B cell (primary cell): ENCODE measurements around the gene HOXA9. TPM values are rescaled to one million over a fixed set of nuclear protein-coding genes. Genes with fewer than 3 reads are reported as not detected.

Source experiments
- ATAC-seq: fragments of 200-7000 bp; cut with Tn5 transposase; one replicate; pipeline ENCODE4 v1.10.0; 2021; ENCODE audit warnings: low read depth, mild to moderate bottlenecking, moderate number of reproducible peaks, moderate library complexity
- CTCF ChIA-PET: fragments of 350-600 bp; sonication (Branson Sonifier 250); formaldehyde crosslinking; loops from one replicate; lab custom pipeline; 2021; ENCODE audit warnings: antibody characterized with exemption, inconsistent platforms; lab: Charles Lee
- POLR2A ChIA-PET: fragments of 350-600 bp; sonication (Branson Sonifier 250); formaldehyde crosslinking; loops from one replicate; lab custom pipeline; 2021; ENCODE audit warnings: antibody characterized with exemption; lab: Charles Lee
- DNase-seq: peaks from one replicate; pipeline ENCODE4 v3.0.0; 2013
- H2AFZ ChIP-seq: 2 replicates; pipeline ENCODE4 v1.6.1; 2012; ENCODE audit warnings: mild to moderate bottlenecking, low read depth, low read length; ENCODE audit not compliant: insufficient read depth, poor library complexity, severe bottlenecking
- H3K27ac ChIP-seq, 2 donors: 1 replicate in 1 of 2; 2 replicates in 1 of 2; pipeline ENCODE4 v1.5.1; 2012 to 2013; ENCODE audit warnings: low read length in 2 of 2, mild to moderate bottlenecking in 2 of 2, moderate library complexity in 1 of 2
- H3K27me3 ChIP-seq, 4 experiments: fragments of 200-600 bp in 1 of 4; sonication (generic) in 1 of 4; replicated peaks in 1 of 4; 1 replicate in 2 of 4; 2 replicates in 2 of 4; pipeline versions ENCODE4 v1.6.1 to v1.7.0; 2013 to 2016; ENCODE audit warnings: low read length in 3 of 4, mild to moderate bottlenecking in 2 of 4, mixed read lengths in 1 of 4, moderate library complexity in 1 of 4; ENCODE audit not compliant: insufficient read depth in 4 of 4, control insufficient read depth in 3 of 4; ENCODE audit errors: control extremely low read depth in 1 of 4
- H3K36me3 ChIP-seq, 2 experiments: replicated peaks in 1 of 2; 1 replicate in 1 of 2; 2 replicates in 1 of 2; pipeline versions ENCODE4 v1.6.1 to v1.7.1; 2013; ENCODE audit warnings: low read length in 1 of 2; ENCODE audit not compliant: insufficient read depth in 2 of 2, control insufficient read depth in 1 of 2; ENCODE audit errors: control extremely low read depth in 1 of 2, extremely low read depth in 1 of 2
- H3K4me1 ChIP-seq, 2 donors: fragments of 200-600 bp in 1 of 2; sonication (generic) in 1 of 2; 1 replicate in 1 of 2; 2 replicates in 1 of 2; pipeline versions ENCODE4 v1.5.1 to v1.6.1; 2013 to 2017; ENCODE audit warnings: low read length in 2 of 2; ENCODE audit not compliant: control insufficient read depth in 2 of 2, insufficient read depth in 2 of 2
- H3K4me2 ChIP-seq: replicated peaks from 2 replicates; pipeline ENCODE3; 2012; ENCODE audit warnings: mild to moderate bottlenecking, low read depth, low read length; ENCODE audit not compliant: poor library complexity, severe bottlenecking
- H3K4me3 ChIP-seq, 5 experiments: fragments of 200-600 bp in 1 of 5; sonication (generic) in 1 of 5; 1 replicate in 3 of 5; 2 replicates in 2 of 5; pipeline versions ENCODE4 v1.5.1 to v1.7.0; 2011 to 2016; ENCODE audit warnings: low read length in 4 of 5, mild to moderate bottlenecking in 4 of 5, low read depth in 2 of 5, control low read depth in 1 of 5, moderate library complexity in 1 of 5; ENCODE audit not compliant: insufficient read depth in 1 of 5; ENCODE audit errors: control extremely low read depth in 1 of 5, extremely low read depth in 1 of 5
- H3K79me2 ChIP-seq: fragments of 200-600 bp; sonication (generic); one replicate; pipeline ENCODE4 v1.6.0; 2016; ENCODE audit warnings: low read length; ENCODE audit not compliant: control insufficient read depth, insufficient read depth
- H3K9ac ChIP-seq: fragments of 200-600 bp; sonication (generic); 2 replicates; pipeline ENCODE4 v1.6.1; 2017; ENCODE audit warnings: mild to moderate bottlenecking, low read length, moderate library complexity
- H3K9me3 ChIP-seq, 3 donors: one replicate each; pipeline versions ENCODE4 v1.6.1 to v1.7.1; 2013; ENCODE audit warnings: low read length in 2 of 3; ENCODE audit not compliant: control insufficient read depth in 2 of 3, insufficient read depth in 1 of 3; ENCODE audit errors: control extremely low read depth in 1 of 3
- H4K20me1 ChIP-seq: 2 replicates; pipeline ENCODE4 v1.6.0; 2012; ENCODE audit warnings: mild to moderate bottlenecking, low read length; ENCODE audit not compliant: insufficient read depth, control insufficient read depth, poor library complexity, severe bottlenecking
- H3K27ac Mint-ChIP-seq: one replicate; pipeline ENCODE4 v1.8.0; 2021; ENCODE audit warnings: mixed read lengths
- H3K27me3 Mint-ChIP-seq: one replicate; pipeline ENCODE4 v1.8.0; 2021; ENCODE audit warnings: mixed read lengths
- H3K4me1 Mint-ChIP-seq: one replicate; pipeline ENCODE4 v1.8.0; 2021; ENCODE audit warnings: mixed read lengths
- H3K4me3 Mint-ChIP-seq: one replicate; pipeline ENCODE4 v1.8.0; 2021; ENCODE audit warnings: mixed read lengths
- H3K9me3 Mint-ChIP-seq: one replicate; pipeline ENCODE4 v1.8.0; 2022; ENCODE audit warnings: mixed read lengths; ENCODE audit not compliant: insufficient read depth
- CTCF ChIP-seq: fragments of 200-600 bp; IDR thresholded peaks from one replicate; pipeline ENCODE4 v1.8.0; 2022; ENCODE audit warnings: antibody characterized with exemption, mild to moderate bottlenecking
- EZH2 ChIP-seq: IDR thresholded peaks from 2 replicates; pipeline ENCODE4 v1.6.1; 2012; ENCODE audit warnings: borderline replicate concordance, low read depth, mild to moderate bottlenecking, moderate library complexity, low read length; ENCODE audit not compliant: insufficient read depth, poor library complexity, severe bottlenecking
- WGBS: methylation state at CpG from one replicate; pipeline ENCODE4 v1.1.5; 2013; ENCODE audit warnings: missing lambda C conversion rate; ENCODE audit not compliant: insufficient coverage; 5-methylcytosine and 5-hydroxymethylcytosine counted together
- intact Hi-C: fragments of 100-400 bp; cut with micrococcal nuclease; formaldehyde crosslinking; loops from one replicate; pipeline ENCODE4 v1.10.0; 2022
- polyA plus RNA-seq: library from polyadenylated mRNA; depleted of rRNA; stranded (reverse); fragments of >200 nt; gene quantifications from 2 replicates; pipeline ENCODE4 v1.2.3, GENCODE V29; 2012
- total RNA-seq, 2 donors: library from RNA; stranded (reverse); fragments of 120-200 nt in 1 of 2; gene quantifications; 1 replicate in 1 of 2; 2 replicates in 1 of 2; pipeline versions ENCODE4 v1.2.3 to v1.2.4, GENCODE V29; 2013 to 2022

HOXA9 gene
- total and polyA plus RNA-seq, 2 donors (not counting 1 experiment from before 2014, with no cell fraction given) = 0.07 TPM; not detected in 1

- POLR2A ChIA-PET = no interaction called here
- Histone ChIP-seq H3K27ac (no peak overlapping the region), H3K36me3 (no peaks in the 10 kb centered on the region), H3K79me2 (no peaks in the 10 kb centered on the region), H3K9ac (no peak overlapping the region), H3K27me3 (peaks cover 0 to 49% (median 22%) of the 10 kb centered on the region in 4 experiments), H3K4me1 (peaks cover 0 to 2% of the 10 kb centered on the region in 2 donors), H3K4me3 (no peak overlapping the region), H2AFZ (no peak overlapping the region), H3K9me3 (peaks cover 0 to 29% (median 0%) of the 10 kb centered on the region in 3 donors), H3K4me2 (no peak overlapping the region), H4K20me1 (no peaks in the 10 kb centered on the region)
- H3K4me3 Mint-ChIP-seq = no peak overlapping the region
- TF ChIP-seq EZH2 = no peak
- TF ChIP-seq CTCF = no peak
- over 99% methylated on average over 6 of the region's 15 CpGs for WGBS
- intact Hi-C loops = no loop called here
- H3K9me3 Mint-ChIP-seq = no peaks in the 10 kb centered on the region
- no peak for DNase-seq
- H3K27ac Mint-ChIP-seq = no peak overlapping the region
- peaks cover 58% of the 10 kb centered on the region for H3K27me3 Mint-ChIP-seq
- H3K4me1 Mint-ChIP-seq = peaks cover 4% of the 10 kb centered on the region
- ATAC-seq = no peak
- CTCF ChIA-PET = interaction anchor here (0.6 kb wide), 1 partner anchor 259 kb away, joined by 3 read pairs; no protein-coding TSS in a partner anchor
Observed at GRCh38 chr7:27140126-27140857, 25.0 kb downstream of the HOXA9 start.
